Measurements from ENCODE around the gene TMEM259. TPM values are rescaled to one million over a fixed set of nuclear protein-coding genes. Genes with fewer than 3 reads are reported as not detected.

The TMEM259 gene
- total and polyA plus RNA-seq, 2 donors (not counting 3 experiments of a cell fraction or from before 2014, with no cell fraction given), result 142 to 297 TPM

- Histone ChIP-seq H3K36me3 (ENCODE audit: control insufficient read depth in 2 of 2, extremely low read depth in 1 of 2, insufficient read depth in 2 of 2, low read length in 2 of 2) (peaks cover 0 to 2% of the 10 kb centered on the region in 2 experiments), H3K9me3 (replicated peaks; ENCODE audit: control insufficient read depth, insufficient read depth, low read length) (no peaks in the 10 kb centered on the region), H3K79me2 (ENCODE audit: control insufficient read depth, insufficient read depth, low read length) (no peaks in the 10 kb centered on the region), H3K9ac (replicated peaks; ENCODE audit: extremely low read depth, insufficient read depth, low read length) (no peak overlapping the region), H3K9me1 (replicated peaks; ENCODE audit: control insufficient read depth, extremely low read depth, insufficient read depth, low read length) (no peaks in the 10 kb centered on the region), H3K4me1 (ENCODE audit: control insufficient read depth, extremely low read depth, insufficient read depth, low read length) (no peaks in the 10 kb centered on the region), H3K4me3 (replicated peaks in 1 of 3; ENCODE audit: insufficient read depth in 1 of 3, low read depth in 1 of 3, low read length in 3 of 3) (no peak overlapping the region), H3K27me3 (ENCODE audit: control insufficient read depth in 2 of 2, insufficient read depth in 2 of 2, low read length in 2 of 2) (peaks cover 20 to 27% of the 10 kb centered on the region in 2 experiments), H2AFZ (ENCODE audit: low read depth, low read length) (no peak overlapping the region), H3K4me2 (ENCODE audit: insufficient read depth, low read length) (no peak overlapping the region), H4K20me1 (replicated peaks; ENCODE audit: control insufficient read depth, extremely low read depth, insufficient read depth, low read length) (no peaks in the 10 kb centered on the region), H3K27ac (ENCODE audit: insufficient read depth, low read depth, low read length) (no peak overlapping the region)
- no TSS peak for BruUV-seq (replicated peaks)
- POLR2A ChIA-PET, result no interaction called here
- intact Hi-C loops (cut with micrococcal nuclease) (loop anchor here (5.0 kb wide), 1 partner anchor 244 kb away; the partner anchor contains the start of gene ATP5F1D), dilution Hi-C loops (cut with MboI; ENCODE audit: extremely low pct_ligation_motif_present, low sequenced_read_pairs) (no loop called here)
- DNase-seq (ENCODE audit: low read depth, low spot score) (no peak), FAIRE-seq (no peak)
- CTCF ChIA-PET, result no interaction called here
- TF ChIP-seq FOS (IDR thresholded peaks at IDR 0.05; ENCODE audit: borderline replicate concordance, insufficient read depth, low read length) (no peak), EZH2 (IDR thresholded peaks at IDR 0.05; ENCODE audit: borderline replicate concordance, low read depth, low read length, severe bottlenecking) (no peak), JUN (IDR thresholded peaks at IDR 0.05; ENCODE audit: borderline replicate concordance, insufficient read depth, insufficient read length, low read depth) (no peak)
- TF ChIP-seq, protein P1, sequence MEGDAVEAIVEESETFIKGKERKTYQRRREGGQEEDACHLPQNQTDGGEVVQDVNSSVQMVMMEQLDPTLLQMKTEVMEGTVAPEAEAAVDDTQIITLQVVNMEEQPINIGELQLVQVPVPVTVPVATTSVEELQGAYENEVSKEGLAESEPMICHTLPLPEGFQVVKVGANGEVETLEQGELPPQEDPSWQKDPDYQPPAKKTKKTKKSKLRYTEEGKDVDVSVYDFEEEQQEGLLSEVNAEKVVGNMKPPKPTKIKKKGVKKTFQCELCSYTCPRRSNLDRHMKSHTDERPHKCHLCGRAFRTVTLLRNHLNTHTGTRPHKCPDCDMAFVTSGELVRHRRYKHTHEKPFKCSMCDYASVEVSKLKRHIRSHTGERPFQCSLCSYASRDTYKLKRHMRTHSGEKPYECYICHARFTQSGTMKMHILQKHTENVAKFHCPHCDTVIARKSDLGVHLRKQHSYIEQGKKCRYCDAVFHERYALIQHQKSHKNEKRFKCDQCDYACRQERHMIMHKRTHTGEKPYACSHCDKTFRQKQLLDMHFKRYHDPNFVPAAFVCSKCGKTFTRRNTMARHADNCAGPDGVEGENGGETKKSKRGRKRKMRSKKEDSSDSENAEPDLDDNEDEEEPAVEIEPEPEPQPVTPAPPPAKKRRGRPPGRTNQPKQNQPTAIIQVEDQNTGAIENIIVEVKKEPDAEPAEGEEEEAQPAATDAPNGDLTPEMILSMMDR (IDR thresholded peaks at IDR 0.05; ENCODE audit: extremely low read depth in 1 of 2, insufficient read depth in 1 of 2, low read depth in 1 of 2, low read length in 2 of 2), result no peak
- TF ChIP-seq, protein P2, sequence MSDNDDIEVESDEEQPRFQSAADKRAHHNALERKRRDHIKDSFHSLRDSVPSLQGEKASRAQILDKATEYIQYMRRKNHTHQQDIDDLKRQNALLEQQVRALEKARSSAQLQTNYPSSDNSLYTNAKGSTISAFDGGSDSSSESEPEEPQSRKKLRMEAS (IDR thresholded peaks at IDR 0.05; ENCODE audit: insufficient read depth, insufficient read length), result no peak
These were observed 22.9 kb downstream of the TMEM259 start for GRCh38 chr19:998064-998463.
